ENCODE data around the gene RGMB. TPM values are rescaled to one million over a fixed set of nuclear protein-coding genes. Genes with fewer than 3 reads are reported as not detected.
"Not testable (repeated sequence)": the region's sequence is repeated elsewhere in the genome, so short reads cannot be mapped to it uniquely, and the experiment has no call there.

RGMB gene
- total and polyA plus RNA-seq, 2 donors: 1.7 to 4.1 TPM

- Histone ChIP-seq H3K9me3 (ENCODE audit: control insufficient read depth in 2 of 2, insufficient read depth in 1 of 2, low read length in 1 of 2) (no peaks in the 10 kb centered on the region), H3K36me3 (ENCODE audit: control insufficient read depth in 2 of 2, insufficient read depth in 2 of 2, low read length in 1 of 2) (no peaks in the 10 kb centered on the region), H3K27ac (ENCODE audit: low read depth in 1 of 2, low read length in 1 of 2) (no peak overlapping the region), H3K27me3 (ENCODE audit: control insufficient read depth in 2 of 2, insufficient read depth in 1 of 2, low read length in 1 of 2) (no peaks in the 10 kb centered on the region), H3K4me1 (ENCODE audit: control insufficient read depth in 2 of 2, insufficient read depth in 2 of 2, low read length in 2 of 2) (no peaks in the 10 kb centered on the region), H3K4me3 (ENCODE audit: low read length in 2 of 2) (no peak overlapping the region)
- no peak for DNase-seq (ENCODE audit: low read depth in 6 of 9, low spot score in 9 of 9)
- WGBS: 96% methylated on average over 1 of the region's 1 CpG
These were observed 31.5 kb upstream of the RGMB start for GRCh38 chr5:98741926-98742325.

- H3K27ac ChIP-seq (ENCODE audit: low read depth in 1 of 2, low read length in 1 of 2): no peak overlapping the region
- 91% methylated on average over 5 of the region's 5 CpGs for WGBS
These were observed 30.9 kb upstream of the RGMB start for GRCh38 chr5:98742396-98743073.

GRCh38 chr5:98748259-98748658 is 25.2 kb upstream of the RGMB start:
- H3K4me3 ChIP-seq (ENCODE audit: low read length in 2 of 2); H3K27ac ChIP-seq (ENCODE audit: low read depth in 1 of 2, low read length in 1 of 2); H3K27me3 ChIP-seq (ENCODE audit: control insufficient read depth in 2 of 2, insufficient read depth in 1 of 2, low read length in 1 of 2); H3K9me3 ChIP-seq (ENCODE audit: control insufficient read depth in 2 of 2, insufficient read depth in 1 of 2, low read length in 1 of 2); H3K36me3 ChIP-seq (ENCODE audit: control insufficient read depth in 2 of 2, insufficient read depth in 2 of 2, low read length in 1 of 2); H3K4me1 ChIP-seq (ENCODE audit: control insufficient read depth in 2 of 2, insufficient read depth in 2 of 2, low read length in 2 of 2); DNase-seq (ENCODE audit: low read depth in 6 of 9, low spot score in 9 of 9): not testable (repeated sequence)
- 96% methylated on average over 1 of the region's 1 CpG for WGBS

More at GRCh38 chr5:98742396-98743073, 30.9 kb upstream of the RGMB start:
- no peaks in the 10 kb centered on the region for H3K27me3 ChIP-seq (ENCODE audit: control insufficient read depth in 2 of 2, insufficient read depth in 1 of 2, low read length in 1 of 2)
- no peaks in the 10 kb centered on the region for H3K9me3 ChIP-seq (ENCODE audit: control insufficient read depth in 2 of 2, insufficient read depth in 1 of 2, low read length in 1 of 2)
- no peaks in the 10 kb centered on the region for H3K36me3 ChIP-seq (ENCODE audit: control insufficient read depth in 2 of 2, insufficient read depth in 2 of 2, low read length in 1 of 2)
- DNase-seq (ENCODE audit: low read depth in 6 of 9, low spot score in 9 of 9): no peak
- H3K4me1 ChIP-seq (ENCODE audit: control insufficient read depth in 2 of 2, insufficient read depth in 2 of 2, low read length in 2 of 2): no peaks in the 10 kb centered on the region
- H3K4me3 ChIP-seq (ENCODE audit: low read length in 2 of 2): no peak overlapping the region

GRCh38 chr5:98749046-98749445 is 24.4 kb upstream of the RGMB start:
- no peaks in the 10 kb centered on the region for H3K9me3 ChIP-seq (ENCODE audit: control insufficient read depth in 2 of 2, insufficient read depth in 1 of 2, low read length in 1 of 2)
- no peak overlapping the region for H3K27ac ChIP-seq (ENCODE audit: low read depth in 1 of 2, low read length in 1 of 2)
- no peak overlapping the region for H3K4me3 ChIP-seq (ENCODE audit: low read length in 2 of 2)
- H3K4me1 ChIP-seq (ENCODE audit: control insufficient read depth in 2 of 2, insufficient read depth in 2 of 2, low read length in 2 of 2): no peaks in the 10 kb centered on the region
- no peaks in the 10 kb centered on the region for H3K36me3 ChIP-seq (ENCODE audit: control insufficient read depth in 2 of 2, insufficient read depth in 2 of 2, low read length in 1 of 2)
- DNase-seq (ENCODE audit: low read depth in 6 of 9, low spot score in 9 of 9): no peak
- WGBS: 98% methylated on average over 1 of the region's 1 CpG
- H3K27me3 ChIP-seq (ENCODE audit: control insufficient read depth in 2 of 2, insufficient read depth in 1 of 2, low read length in 1 of 2): no peaks in the 10 kb centered on the region

- WGBS: 90% methylated on average over 4 of the region's 4 CpGs
- peak in 1 of 9 donors; percentile 13 for DNase-seq (ENCODE audit: low read depth in 6 of 9, low spot score in 9 of 9)
These were observed 22.8 kb upstream of the RGMB start for GRCh38 chr5:98750693-98751092.

GRCh38 chr5:98752331-98752730 is 21.1 kb upstream of the RGMB start:
- not testable (repeated sequence) for H3K27ac ChIP-seq (ENCODE audit: low read depth in 1 of 2, low read length in 1 of 2); DNase-seq (ENCODE audit: low read depth in 6 of 9, low spot score in 9 of 9); H3K36me3 ChIP-seq (ENCODE audit: control insufficient read depth in 2 of 2, insufficient read depth in 2 of 2, low read length in 1 of 2); H3K4me1 ChIP-seq (ENCODE audit: control insufficient read depth in 2 of 2, insufficient read depth in 2 of 2, low read length in 2 of 2); H3K27me3 ChIP-seq (ENCODE audit: control insufficient read depth in 2 of 2, insufficient read depth in 1 of 2, low read length in 1 of 2); H3K4me3 ChIP-seq (ENCODE audit: low read length in 2 of 2); H3K9me3 ChIP-seq (ENCODE audit: control insufficient read depth in 2 of 2, insufficient read depth in 1 of 2, low read length in 1 of 2)
- 91% methylated on average over 7 of the region's 7 CpGs for WGBS

More at GRCh38 chr5:98750693-98751092, 22.8 kb upstream of the RGMB start:
- H3K27ac ChIP-seq (ENCODE audit: low read depth in 1 of 2, low read length in 1 of 2): no peak overlapping the region
- no peaks in the 10 kb centered on the region for H3K4me1 ChIP-seq (ENCODE audit: control insufficient read depth in 2 of 2, insufficient read depth in 2 of 2, low read length in 2 of 2)
- H3K27me3 ChIP-seq (ENCODE audit: control insufficient read depth in 2 of 2, insufficient read depth in 1 of 2, low read length in 1 of 2): no peaks in the 10 kb centered on the region
- no peaks in the 10 kb centered on the region for H3K9me3 ChIP-seq (ENCODE audit: control insufficient read depth in 2 of 2, insufficient read depth in 1 of 2, low read length in 1 of 2)
- no peaks in the 10 kb centered on the region for H3K36me3 ChIP-seq (ENCODE audit: control insufficient read depth in 2 of 2, insufficient read depth in 2 of 2, low read length in 1 of 2)
- no peak overlapping the region for H3K4me3 ChIP-seq (ENCODE audit: low read length in 2 of 2)

- H3K36me3 ChIP-seq (ENCODE audit: control insufficient read depth in 2 of 2, insufficient read depth in 2 of 2, low read length in 1 of 2); H3K27ac ChIP-seq (ENCODE audit: low read depth in 1 of 2, low read length in 1 of 2); H3K4me3 ChIP-seq (ENCODE audit: low read length in 2 of 2); H3K27me3 ChIP-seq (ENCODE audit: control insufficient read depth in 2 of 2, insufficient read depth in 1 of 2, low read length in 1 of 2); H3K4me1 ChIP-seq (ENCODE audit: control insufficient read depth in 2 of 2, insufficient read depth in 2 of 2, low read length in 2 of 2); DNase-seq (ENCODE audit: low read depth in 6 of 9, low spot score in 9 of 9); H3K9me3 ChIP-seq (ENCODE audit: control insufficient read depth in 2 of 2, insufficient read depth in 1 of 2, low read length in 1 of 2): not testable (repeated sequence)
- 93% methylated on average over 1 of the region's 1 CpG for WGBS
These were observed 20.7 kb upstream of the RGMB start for GRCh38 chr5:98752801-98753200.

GRCh38 chr5:98753507-98753906 is 20.0 kb upstream of the RGMB start:
- no peaks in the 10 kb centered on the region for H3K27me3 ChIP-seq (ENCODE audit: control insufficient read depth in 2 of 2, insufficient read depth in 1 of 2, low read length in 1 of 2)
- no peaks in the 10 kb centered on the region for H3K4me1 ChIP-seq (ENCODE audit: control insufficient read depth in 2 of 2, insufficient read depth in 2 of 2, low read length in 2 of 2)
- H3K36me3 ChIP-seq (ENCODE audit: control insufficient read depth in 2 of 2, insufficient read depth in 2 of 2, low read length in 1 of 2): no peaks in the 10 kb centered on the region
- H3K27ac ChIP-seq (ENCODE audit: low read depth in 1 of 2, low read length in 1 of 2): no peak overlapping the region
- peak in 1 of 9 donors; percentile 26 for DNase-seq (ENCODE audit: low read depth in 6 of 9, low spot score in 9 of 9)
- no peaks in the 10 kb centered on the region for H3K9me3 ChIP-seq (ENCODE audit: control insufficient read depth in 2 of 2, insufficient read depth in 1 of 2, low read length in 1 of 2)
- WGBS: 86% methylated on average over 4 of the region's 4 CpGs
- no peak overlapping the region for H3K4me3 ChIP-seq (ENCODE audit: low read length in 2 of 2)

- Histone ChIP-seq H3K27ac (ENCODE audit: low read depth in 1 of 2, low read length in 1 of 2) (no peak overlapping the region), H3K36me3 (ENCODE audit: control insufficient read depth in 2 of 2, insufficient read depth in 2 of 2, low read length in 1 of 2) (no peaks in the 10 kb centered on the region), H3K27me3 (ENCODE audit: control insufficient read depth in 2 of 2, insufficient read depth in 1 of 2, low read length in 1 of 2) (no peaks in the 10 kb centered on the region), H3K4me3 (ENCODE audit: low read length in 2 of 2) (no peak overlapping the region), H3K4me1 (ENCODE audit: control insufficient read depth in 2 of 2, insufficient read depth in 2 of 2, low read length in 2 of 2) (no peaks in the 10 kb centered on the region), H3K9me3 (ENCODE audit: control insufficient read depth in 2 of 2, insufficient read depth in 1 of 2, low read length in 1 of 2) (no peaks in the 10 kb centered on the region)
- no peak for DNase-seq (ENCODE audit: low read depth in 6 of 9, low spot score in 9 of 9)
- WGBS: 92% methylated on average over 3 of the region's 3 CpGs
These were observed 18.1 kb upstream of the RGMB start for GRCh38 chr5:98755406-98755805.

Data from thymus (tissue), 11 donors.